GM23248 (cell line): ENCODE results near the gene PROCA1.

Experiments
- EZH2 ChIP-seq: fragments of 200-600 bp; sonication (generic); IDR thresholded peaks from 2 replicates; pipeline ENCODE4 v1.6.1; 2018; ENCODE audit warnings: antibody characterized with exemption, mild to moderate bottlenecking; ENCODE audit not compliant: insufficient read depth, poor library complexity, severe bottlenecking
- EZH2phosphoT487 ChIP-seq: fragments of 200-600 bp; sonication (generic); IDR thresholded peaks from 2 replicates; pipeline ENCODE4 v1.6.1; 2018; ENCODE audit warnings: antibody characterized with exemption, moderate library complexity, mild to moderate bottlenecking, low read depth; ENCODE audit not compliant: insufficient read depth

DNA sequence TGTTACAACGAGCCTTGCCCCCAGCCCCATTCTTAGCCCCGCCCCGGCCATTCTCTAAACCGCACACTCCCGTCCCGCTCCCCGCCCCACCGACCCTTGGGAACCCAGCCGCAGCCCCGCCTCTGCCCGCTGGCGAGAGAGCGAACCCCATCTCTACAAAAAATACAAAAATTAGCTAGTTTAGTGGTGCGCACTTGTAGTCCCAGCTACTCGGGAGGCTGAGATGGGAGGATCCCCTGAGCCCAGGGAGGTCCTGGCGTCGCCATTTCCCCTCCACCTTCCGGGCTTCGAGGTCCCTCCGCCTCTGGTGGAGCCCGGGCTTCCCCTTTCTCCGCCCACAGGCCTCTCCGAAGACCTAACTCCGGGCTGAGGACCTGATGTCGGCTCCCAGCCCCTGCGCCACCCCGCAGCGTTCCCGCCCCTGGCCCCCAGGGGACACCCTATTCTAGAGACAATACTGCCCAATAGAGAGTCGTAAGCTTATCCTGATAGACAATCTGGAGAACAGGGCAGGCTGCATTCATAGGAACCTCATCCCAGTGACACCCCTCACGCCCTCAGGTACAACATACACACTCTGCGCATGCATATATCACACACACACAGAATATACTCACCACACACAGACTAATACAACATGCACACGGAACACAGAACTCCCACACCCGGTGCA is 480 bp upstream of the PROCA1 start:
- TF ChIP-seq EZH2 (no peak), EZH2phosphoT487 (no peak)
